ENCODE results near the gene CARD11. TPM values are rescaled to one million over a fixed set of nuclear protein-coding genes. Genes with fewer than 3 reads are reported as not detected.

CARD11 gene
- total and polyA plus RNA-seq, 2 experiments from 2014 or later, result 17.7 to 29.0 TPM

DNA sequence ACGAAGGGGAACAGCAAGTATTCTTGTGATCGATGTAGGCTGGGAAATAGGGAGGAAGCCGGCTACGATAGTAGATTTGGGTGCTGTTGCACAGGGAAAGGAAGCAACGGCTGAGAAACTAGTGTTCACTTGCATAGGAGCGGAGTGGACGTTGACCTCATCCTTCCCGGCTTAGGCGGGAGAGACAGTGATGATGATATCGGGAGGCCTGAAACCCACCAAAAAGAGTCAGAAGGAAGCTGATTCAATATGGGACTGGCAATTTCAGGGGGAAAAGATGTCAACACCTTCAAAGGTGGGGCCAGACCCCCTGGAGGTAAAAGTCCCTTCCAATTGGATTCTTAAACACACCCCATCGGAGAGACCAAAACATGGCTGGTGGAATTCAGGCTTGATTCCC, 61.3 kb downstream of the CARD11 start:
- Mint-ChIP-seq H3K36me3 (ENCODE audit: low read depth) (peaks cover 4% of the 10 kb centered on the region; the same call in 2 of the 3 replicates), H3K27ac (no peak overlapping the region)

More for the DNA sequence above, 61.3 kb downstream of the CARD11 start:
- Histone ChIP-seq H3K4me3 (no peak overlapping the region), H4K20me1 (replicated peaks; ENCODE audit: insufficient read depth) (no peaks in the 10 kb centered on the region; the same call in 1 of the 2 replicates), H3K36me3 (ENCODE audit: insufficient read depth) (no peaks in the 10 kb centered on the region), H3K4me1 (ENCODE audit: insufficient read depth) (peaks cover 15% of the 10 kb centered on the region), H3K27me3 (ENCODE audit: insufficient read depth) (no peaks in the 10 kb centered on the region), H2AFZ (no peak overlapping the region), H3K4me2 (no peak overlapping the region), H3F3A (replicated peaks; ENCODE audit: low read depth) (no peaks in the 10 kb centered on the region), H3K27ac (ENCODE audit: low read depth) (no peak overlapping the region), H3K9me2 (ENCODE audit: insufficient read depth) (no peaks in the 10 kb centered on the region), H3K79me2 (replicated peaks; ENCODE audit: insufficient read depth) (no peaks in the 10 kb centered on the region)
- Mint-ChIP-seq H3K27me3 (ENCODE audit: insufficient read depth, low read depth, poor library complexity) (peaks cover 20% of the 10 kb centered on the region), H3K4me1 (peaks cover 20% of the 10 kb centered on the region), H3K4me3 (no peak overlapping the region), H3K9me3 (peaks cover 9% of the 10 kb centered on the region; the same call in 1 of the 3 replicates)
- ATAC-seq (no peak), DNase-seq (ENCODE audit: low spot score) (no peak)
- TF ChIP-seq NANOG (IDR thresholded peaks at IDR 0.05; ENCODE audit: borderline replicate concordance), result no peak
- no peak for TF ChIP-seq CREB1 (CRISPR knock-in tag; IDR thresholded peaks at IDR 0.05; ENCODE audit: low read depth)
- TF ChIP-seq EZH2phosphoT487 (IDR thresholded peaks at IDR 0.05; ENCODE audit: unreplicated experiment), result no peak
- no peak for TF ChIP-seq STAT1 (IDR thresholded peaks at IDR 0.05; ENCODE audit: unreplicated experiment)
- no peak for TF ChIP-seq ZNF114 (CRISPR knock-in tag; IDR thresholded peaks at IDR 0.05)
- TF ChIP-seq, protein P1, sequence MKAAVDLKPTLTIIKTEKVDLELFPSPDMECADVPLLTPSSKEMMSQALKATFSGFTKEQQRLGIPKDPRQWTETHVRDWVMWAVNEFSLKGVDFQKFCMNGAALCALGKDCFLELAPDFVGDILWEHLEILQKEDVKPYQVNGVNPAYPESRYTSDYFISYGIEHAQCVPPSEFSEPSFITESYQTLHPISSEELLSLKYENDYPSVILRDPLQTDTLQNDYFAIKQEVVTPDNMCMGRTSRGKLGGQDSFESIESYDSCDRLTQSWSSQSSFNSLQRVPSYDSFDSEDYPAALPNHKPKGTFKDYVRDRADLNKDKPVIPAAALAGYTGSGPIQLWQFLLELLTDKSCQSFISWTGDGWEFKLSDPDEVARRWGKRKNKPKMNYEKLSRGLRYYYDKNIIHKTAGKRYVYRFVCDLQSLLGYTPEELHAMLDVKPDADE (IDR thresholded peaks at IDR 0.05), result no peak
- TF ChIP-seq POLR2AphosphoS5 (IDR thresholded peaks at IDR 0.05; ENCODE audit: low read depth), result no peak
- TF ChIP-seq REST (IDR thresholded peaks at IDR 0.05; ENCODE audit: unreplicated experiment), result no peak
- no peak for TF ChIP-seq EZH2 (IDR thresholded peaks at IDR 0.05; ENCODE audit: low read depth, unreplicated experiment)
- TF ChIP-seq, protein P2, sequence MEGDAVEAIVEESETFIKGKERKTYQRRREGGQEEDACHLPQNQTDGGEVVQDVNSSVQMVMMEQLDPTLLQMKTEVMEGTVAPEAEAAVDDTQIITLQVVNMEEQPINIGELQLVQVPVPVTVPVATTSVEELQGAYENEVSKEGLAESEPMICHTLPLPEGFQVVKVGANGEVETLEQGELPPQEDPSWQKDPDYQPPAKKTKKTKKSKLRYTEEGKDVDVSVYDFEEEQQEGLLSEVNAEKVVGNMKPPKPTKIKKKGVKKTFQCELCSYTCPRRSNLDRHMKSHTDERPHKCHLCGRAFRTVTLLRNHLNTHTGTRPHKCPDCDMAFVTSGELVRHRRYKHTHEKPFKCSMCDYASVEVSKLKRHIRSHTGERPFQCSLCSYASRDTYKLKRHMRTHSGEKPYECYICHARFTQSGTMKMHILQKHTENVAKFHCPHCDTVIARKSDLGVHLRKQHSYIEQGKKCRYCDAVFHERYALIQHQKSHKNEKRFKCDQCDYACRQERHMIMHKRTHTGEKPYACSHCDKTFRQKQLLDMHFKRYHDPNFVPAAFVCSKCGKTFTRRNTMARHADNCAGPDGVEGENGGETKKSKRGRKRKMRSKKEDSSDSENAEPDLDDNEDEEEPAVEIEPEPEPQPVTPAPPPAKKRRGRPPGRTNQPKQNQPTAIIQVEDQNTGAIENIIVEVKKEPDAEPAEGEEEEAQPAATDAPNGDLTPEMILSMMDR (conservative IDR thresholded peaks at IDR 0.05; ENCODE audit: low read depth in 2 of 2), result no peak
- TF ChIP-seq ZNF331 (CRISPR knock-in tag; IDR thresholded peaks at IDR 0.05; ENCODE audit: low read depth), result no peak
- no peak for TF ChIP-seq JUNB (IDR thresholded peaks at IDR 0.05; ENCODE audit: unreplicated experiment)
- TF ChIP-seq ZNF462 (CRISPR knock-in tag; IDR thresholded peaks at IDR 0.05), result no peak
